Stimulated activated CD8-positive, alpha-beta memory T cell treated with anti-CD3 and anti-CD28 coated beads, Interleukin-15, amount 100 ng/mL, for 48 hours (primary cell): Measurements from ENCODE around the gene CD101.
"Not testable (repeated sequence)": the region's sequence is repeated elsewhere in the genome, so short reads cannot be mapped to it uniquely, and the experiment has no call there.

Experiments used
- DNase-seq, 2 donors: peaks; one replicate each; pipeline ENCODE4 v3.0.0-alpha.2; 2020; ENCODE audit warnings: low read depth in 2 of 2

Gene CD101, protein sequence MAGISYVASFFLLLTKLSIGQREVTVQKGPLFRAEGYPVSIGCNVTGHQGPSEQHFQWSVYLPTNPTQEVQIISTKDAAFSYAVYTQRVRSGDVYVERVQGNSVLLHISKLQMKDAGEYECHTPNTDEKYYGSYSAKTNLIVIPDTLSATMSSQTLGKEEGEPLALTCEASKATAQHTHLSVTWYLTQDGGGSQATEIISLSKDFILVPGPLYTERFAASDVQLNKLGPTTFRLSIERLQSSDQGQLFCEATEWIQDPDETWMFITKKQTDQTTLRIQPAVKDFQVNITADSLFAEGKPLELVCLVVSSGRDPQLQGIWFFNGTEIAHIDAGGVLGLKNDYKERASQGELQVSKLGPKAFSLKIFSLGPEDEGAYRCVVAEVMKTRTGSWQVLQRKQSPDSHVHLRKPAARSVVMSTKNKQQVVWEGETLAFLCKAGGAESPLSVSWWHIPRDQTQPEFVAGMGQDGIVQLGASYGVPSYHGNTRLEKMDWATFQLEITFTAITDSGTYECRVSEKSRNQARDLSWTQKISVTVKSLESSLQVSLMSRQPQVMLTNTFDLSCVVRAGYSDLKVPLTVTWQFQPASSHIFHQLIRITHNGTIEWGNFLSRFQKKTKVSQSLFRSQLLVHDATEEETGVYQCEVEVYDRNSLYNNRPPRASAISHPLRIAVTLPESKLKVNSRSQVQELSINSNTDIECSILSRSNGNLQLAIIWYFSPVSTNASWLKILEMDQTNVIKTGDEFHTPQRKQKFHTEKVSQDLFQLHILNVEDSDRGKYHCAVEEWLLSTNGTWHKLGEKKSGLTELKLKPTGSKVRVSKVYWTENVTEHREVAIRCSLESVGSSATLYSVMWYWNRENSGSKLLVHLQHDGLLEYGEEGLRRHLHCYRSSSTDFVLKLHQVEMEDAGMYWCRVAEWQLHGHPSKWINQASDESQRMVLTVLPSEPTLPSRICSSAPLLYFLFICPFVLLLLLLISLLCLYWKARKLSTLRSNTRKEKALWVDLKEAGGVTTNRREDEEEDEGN

DNA sequence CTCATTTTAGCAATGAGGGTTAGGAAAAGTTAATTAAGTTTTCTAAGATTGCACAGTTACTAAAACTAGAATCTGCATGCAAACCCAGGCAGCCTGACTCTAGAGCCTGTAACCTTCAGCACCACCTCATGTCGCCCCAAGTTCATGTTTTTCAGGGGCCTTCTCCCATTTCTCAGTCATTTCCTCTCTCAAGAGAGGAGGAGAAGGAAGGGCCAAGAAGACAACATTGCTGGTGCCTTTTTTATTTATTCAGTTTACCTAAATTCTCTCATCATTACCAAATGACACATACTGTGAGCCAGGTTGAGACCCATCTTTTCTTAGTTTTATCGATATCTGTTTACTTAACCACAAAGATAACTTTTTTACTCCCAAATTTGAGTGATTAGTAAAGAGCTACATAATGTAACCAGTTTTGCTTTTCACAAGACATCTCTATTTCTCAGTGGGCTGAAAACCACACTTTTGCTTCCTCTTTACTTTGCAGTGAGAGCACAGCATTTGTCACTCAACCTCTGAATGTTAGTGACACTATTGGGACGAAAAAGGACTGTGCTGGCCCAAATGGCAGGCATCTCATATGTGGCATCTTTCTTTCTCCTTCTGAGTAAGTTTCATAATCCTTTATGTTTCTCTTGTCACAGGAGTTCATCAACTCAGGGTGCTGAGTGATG, at the start of gene CD101:
TSS of gene CD101 (plus strand) at position 507 of the 674 bp plus-strand sequence. CDS start at position 565, 58 bp downstream.
- DNase-seq: peak in 1 of 2 donors; percentile 36

DNA sequence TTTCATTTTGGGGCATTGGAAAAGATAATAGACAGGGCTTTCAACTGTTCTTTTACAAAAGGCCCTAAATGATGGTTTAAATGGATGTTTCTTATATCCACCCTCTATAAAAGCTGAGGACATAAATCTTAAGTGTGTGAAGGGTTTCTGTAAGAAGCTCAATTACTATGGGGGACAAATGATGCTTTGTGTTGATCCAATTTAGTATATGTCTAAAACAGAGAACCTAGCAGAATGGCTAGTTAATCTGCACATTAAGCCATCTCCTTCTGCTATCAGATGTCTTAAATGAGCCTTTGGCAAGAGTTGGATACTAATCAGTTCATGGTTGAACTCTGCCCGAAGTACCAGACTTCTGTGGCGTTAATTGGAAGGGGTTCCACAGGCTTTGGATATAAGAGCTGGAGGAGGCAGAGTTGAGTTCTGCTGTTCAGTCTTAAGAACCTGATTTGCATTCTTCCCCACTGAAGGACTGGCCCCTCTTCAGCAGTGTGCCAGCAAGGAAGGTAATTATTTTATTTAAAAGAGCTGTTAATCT, 48.8 kb upstream of the CD101 start:
- no peak for DNase-seq

DNA sequence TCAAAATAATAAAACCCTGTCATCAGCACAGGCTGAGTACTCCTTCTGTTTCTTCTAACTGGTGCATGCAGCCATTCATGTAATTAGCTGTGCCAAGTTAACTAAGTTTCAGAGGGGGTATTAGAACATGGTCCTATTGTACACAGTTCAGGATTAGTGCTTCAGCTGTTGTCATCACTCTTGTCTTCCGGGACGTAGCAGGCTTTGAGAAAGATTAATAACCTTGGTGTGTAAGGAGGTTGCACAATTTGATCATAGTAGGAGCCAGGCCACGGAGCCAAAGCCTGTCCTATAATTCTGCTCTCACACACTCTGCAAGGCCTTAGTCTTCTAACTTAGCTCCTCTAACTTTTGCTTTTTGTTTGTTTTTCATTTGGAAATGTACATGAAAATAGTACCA, 47.1 kb upstream of the CD101 start:
- no peak for DNase-seq

DNA sequence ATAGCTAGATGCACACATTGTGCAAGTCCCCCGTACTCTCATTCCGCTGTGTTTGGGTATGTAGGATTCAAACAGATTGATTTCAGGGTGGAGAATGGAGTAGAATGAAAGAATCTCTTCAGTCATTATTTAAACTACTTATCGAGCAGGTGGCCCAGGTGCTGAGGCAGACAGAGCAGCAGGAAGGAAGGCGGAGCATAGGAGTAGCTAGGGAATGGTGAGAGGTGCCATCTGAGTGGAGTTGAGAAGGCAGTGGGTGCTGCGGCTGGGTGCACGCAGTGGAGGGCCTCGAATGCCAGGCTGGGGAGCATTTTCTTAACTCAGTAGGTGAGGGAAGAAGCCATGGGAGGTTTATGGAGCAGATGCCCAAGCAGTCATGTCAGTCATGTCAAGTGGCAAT, 45.2 kb upstream of the CD101 start:
- no peak for DNase-seq

DNA sequence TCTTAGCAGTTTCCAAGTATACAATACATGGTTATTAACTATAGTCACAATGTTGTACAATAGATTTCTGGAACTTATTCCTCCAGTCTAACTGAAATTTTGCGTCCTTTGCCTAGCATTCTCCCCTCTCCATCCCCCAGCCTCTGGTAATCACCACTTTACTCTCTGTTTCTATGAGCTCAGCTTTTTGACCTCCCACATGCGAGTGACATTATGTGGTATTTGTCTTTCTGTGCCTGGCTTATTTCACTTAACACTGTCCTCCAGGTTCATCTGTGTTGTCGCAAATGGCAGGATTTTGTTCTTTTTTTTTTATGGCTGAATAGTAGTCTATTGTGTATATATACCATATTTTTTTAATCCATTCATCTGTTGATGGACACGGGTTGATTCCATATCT, 43.9 kb upstream of the CD101 start:
- no peak for DNase-seq

DNA sequence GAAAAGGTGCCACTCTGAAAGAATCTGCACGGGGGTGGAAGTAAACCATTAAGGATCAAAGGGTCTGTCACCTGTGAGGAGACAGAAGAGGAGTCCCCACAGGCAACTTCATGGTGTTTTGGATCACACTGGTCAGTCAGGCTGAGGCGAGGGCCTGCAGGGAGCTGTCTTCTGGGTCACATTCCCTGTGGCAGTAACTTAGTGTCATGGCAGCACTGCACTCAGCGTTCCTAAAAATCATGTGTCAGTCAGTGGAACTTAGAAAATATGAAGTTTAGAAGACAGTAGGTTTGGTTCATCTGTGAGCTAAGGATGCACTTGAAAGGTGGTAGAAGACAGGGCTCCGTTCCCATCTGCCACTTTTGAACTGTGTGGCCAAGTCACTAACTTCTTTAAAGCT, 43.5 kb upstream of the CD101 start:
- no peak for DNase-seq

DNA sequence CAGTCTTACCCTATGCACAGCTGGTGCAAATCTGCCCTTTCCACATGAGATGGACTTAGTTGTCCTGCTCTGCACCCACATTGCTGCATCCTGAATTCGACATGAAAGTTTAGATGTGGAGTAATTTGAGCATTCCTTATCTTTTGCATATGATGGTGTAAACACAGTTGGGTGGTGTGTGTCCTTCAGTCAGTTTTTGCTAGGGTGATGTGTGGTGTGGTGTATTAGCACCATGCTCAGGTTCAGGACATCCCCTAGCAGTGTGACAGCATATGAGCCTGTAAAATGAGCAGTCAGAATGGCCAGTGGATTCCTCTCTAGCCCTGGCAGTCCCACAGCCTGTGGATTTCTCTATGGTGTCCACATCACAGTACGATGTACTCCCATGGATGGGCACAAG, 42.6 kb upstream of the CD101 start:
- DNase-seq: no peak

DNA sequence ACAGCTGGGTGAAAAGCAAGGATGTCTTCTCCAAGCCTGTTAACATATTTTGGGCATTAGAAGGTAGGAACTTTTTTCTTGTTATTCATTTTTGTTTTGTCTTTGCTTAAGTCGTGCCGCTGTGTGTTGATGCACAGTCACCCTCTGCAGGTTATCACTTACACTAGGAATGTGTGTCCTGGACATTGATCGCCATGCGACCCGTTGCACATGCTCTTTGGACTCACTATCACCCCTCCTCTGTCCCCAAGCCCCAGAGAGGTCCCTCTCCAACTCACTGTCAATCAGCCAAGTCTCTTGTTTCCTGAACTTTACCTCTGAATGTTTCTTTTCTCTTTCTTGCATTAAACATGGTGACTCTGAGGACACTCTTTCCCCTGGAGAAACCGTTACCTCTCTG, 40.0 kb upstream of the CD101 start:
- no peak for DNase-seq

DNA sequence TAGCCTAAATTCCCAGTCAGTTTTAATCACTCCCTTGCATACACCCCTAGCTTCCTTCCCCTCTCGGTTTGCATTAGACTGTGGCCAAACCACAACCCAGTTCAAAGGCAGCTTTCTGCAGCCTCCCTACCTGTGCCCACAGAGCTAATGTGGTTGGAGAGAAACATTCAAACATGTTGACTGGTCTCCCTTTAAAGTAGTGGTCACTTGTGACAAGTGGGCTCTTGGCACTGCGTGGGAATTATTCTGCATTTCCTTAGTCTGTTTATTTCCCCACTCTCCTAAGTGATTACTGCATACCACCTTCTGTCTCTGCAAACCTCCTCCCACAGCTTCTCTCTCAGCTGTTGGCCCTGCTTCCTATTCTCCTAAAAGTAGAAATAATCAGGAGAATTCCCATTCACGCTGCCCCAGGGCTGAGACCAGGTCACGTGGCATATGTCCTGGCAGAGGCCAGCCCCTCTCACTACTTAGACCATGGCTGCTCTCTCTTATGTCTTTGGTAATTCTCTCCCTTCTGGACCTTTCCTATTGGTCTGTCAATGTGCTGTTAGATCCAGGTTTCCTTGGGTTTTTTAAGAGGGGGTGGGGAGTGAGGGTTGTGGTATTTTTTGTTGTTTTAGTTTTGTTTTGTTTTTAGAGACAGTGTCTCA, 38.4 kb upstream of the CD101 start:
- DNase-seq: no peak

DNA sequence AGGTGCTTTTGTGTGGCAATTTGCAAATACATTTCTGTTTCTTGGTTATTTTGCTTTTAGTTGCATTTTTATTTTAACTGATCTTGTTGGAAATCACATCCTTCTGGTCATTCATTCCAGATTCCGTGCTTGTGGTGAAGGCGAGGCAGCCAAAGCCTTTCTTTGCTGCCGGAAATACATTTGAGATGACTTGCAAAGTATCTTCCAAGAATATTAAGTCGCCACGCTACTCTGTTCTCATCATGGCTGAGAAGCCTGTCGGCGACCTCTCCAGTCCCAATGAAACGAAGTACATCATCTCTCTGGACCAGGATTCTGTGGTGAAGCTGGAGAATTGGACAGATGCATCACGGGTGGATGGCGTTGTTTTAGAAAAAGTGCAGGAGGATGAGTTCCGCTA, 34.8 kb upstream of the CD101 start:
- no peak for DNase-seq

DNA sequence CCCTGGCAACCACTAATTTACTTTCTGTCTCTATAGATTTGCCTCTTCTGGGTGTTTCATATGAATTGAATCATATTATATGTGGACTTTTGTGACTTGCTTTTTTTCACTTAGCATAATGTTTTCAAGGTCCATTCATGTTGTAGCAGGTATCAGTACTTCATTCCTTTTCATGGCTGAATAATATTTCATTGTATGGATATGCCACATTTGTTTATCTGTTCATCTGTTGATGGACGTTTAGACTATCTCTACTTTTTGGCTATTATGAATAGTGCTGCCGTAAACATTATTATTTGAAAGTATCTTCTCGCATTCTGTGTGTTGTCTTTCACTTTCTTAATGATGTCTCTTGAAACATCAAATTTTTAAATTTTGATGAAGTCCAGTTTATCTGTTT, 32.8 kb upstream of the CD101 start:
- DNase-seq: no peak

DNA sequence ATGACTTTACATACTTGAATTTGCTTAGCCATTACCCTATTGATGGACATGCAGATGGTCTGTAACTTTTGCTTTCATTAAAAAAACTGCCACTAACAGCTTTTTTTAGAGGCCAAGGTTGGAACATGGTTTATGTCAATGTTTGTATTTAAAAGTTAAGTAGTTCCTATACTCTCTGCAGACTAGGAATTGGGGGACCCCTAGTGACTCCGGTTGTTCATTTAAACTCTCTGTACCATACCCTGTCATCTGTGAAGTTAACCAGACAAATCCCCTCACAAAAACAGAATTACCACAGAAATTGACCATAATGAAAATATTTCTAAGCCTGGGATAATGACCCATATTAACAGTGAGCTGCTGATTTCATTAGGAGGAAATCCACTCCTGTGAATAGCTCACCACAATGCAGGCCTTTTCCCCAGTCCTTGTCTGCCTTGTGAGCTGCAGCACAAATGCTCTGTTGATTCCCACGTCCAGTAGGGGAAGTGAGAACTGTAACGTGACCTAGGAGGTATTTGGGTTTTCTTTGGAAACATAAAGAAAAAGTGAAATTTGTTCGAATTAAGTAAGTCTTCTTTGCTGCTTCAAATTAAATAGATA, 30.2 kb upstream of the CD101 start:
- DNase-seq: no peak

DNA sequence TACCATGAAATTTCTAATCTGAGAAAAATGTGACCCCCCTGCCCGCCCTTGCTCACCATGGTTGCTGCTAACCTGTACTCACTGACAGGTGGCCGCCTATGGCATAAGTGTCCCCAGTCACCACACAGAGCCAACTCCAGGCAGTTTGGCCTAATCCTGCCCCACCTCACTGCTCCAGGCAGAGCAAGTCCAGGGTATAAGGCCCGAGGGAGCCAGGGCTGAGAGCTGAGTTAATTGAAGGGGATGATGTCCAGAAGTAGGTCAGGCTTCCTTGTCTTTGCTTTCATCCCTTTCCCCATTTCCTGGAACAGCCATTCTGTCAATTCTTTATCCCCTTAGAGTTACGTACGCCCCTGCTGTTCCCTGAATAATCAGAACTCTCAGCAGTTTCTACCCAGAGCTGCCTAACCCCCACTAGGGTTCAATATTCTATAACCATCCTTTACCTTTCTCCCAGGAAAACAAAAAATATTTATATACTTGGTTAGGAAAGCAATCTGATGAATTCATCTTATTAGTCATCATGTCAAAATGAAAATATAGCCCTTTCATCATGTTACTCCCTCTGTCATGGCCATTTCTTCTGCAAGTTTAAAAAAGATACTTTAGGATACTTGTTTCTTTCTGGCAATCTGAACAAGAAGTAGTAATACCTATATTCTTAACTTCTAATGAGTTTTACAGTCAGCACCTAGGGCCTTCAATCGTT, 29.4 kb upstream of the CD101 start:
- DNase-seq: no peak

DNA sequence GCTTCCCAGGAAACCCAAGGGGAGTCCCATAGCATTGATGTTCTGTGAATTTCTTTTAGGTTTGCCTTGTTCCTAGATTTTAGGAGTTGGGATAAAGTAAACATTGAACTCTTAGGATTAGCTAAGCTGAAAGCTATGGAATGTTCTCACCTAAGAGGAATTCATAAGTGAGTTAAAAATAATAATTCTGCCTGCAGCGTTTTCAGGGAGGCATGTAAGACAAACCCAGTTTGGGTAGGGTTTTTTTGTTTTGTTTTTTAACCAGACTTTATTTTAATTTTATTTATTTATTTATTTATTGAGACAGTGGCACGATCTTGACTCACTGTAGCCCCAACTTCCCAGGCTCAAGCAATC, 28.9 kb upstream of the CD101 start:
- no peak for DNase-seq

DNA sequence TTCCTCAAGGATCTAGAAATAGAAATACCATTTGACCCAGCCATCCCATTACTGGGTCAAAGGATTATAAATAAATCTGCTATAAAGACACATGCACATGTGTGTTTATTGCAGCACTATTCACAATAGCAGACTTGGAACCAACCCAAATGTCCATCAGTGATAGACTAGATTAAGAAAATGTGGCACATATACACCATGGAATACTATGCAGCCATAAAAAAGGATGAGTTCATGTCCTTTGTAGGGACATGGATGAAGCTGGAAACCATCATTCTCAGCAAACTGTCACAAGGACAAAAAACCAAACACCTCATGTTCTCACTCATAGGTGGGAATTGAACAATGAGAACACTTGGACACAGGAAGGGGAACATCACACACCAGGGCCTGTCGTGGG, 21.3 kb upstream of the CD101 start:
- DNase-seq: not testable (repeated sequence)

DNA sequence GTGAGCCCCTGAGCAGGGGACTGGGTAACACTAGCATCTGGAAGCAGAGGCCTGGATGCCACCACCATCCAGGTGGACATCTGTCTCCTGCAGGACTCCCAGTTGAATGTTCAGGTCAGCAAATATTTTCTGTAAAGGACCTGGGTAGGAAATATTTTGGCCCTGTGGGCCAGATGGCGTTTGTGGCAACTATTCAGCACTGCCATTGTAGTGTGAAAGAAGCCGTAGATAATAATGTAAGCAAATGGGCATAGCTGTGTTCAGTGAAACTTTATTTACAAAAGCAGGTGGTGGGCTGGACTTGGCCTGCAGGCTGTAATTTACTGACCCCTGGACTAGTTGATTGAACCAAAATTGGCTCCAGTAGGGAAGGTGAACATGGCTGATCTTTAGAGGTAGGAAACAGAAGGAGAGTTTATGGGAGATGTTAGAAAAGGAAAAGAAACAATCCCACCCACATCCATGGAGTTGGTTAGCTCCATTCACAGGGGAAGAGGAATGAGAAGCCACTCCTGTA, 20.0 kb upstream of the CD101 start:
- no peak for DNase-seq

DNA sequence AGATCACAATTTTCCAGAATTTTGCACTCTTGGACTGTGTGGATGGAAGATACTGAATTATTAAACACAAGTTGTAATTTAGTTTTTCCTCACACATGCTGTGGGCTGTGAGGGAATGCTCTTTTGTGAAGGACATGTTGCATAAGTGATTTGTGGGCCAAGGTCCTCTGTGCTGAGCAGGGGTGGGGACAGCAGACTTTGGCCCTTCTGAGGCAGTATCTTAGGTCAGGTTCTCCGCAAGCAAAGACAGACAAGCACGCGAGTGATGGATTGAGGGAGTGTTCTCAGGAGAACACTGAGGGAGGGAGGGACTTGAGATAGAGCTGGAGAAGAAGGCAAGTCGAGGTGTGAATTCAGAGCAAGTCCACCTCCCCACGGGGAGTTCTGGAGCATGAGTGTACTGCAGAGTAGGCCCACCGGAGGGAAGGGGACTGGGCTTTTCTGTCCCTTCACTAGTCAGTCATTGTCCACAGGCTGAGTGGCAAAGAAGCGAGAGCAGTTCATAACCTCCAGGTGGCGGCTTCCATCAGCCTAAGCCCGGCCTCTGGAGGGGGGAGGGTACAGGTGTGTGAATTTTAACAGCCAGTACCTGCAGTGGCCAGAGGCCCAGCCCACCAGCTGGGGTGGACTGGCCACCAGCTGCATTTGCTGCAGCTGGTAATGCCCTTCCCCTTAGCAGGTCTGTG, 19.1 kb upstream of the CD101 start:
- DNase-seq: no peak

DNA sequence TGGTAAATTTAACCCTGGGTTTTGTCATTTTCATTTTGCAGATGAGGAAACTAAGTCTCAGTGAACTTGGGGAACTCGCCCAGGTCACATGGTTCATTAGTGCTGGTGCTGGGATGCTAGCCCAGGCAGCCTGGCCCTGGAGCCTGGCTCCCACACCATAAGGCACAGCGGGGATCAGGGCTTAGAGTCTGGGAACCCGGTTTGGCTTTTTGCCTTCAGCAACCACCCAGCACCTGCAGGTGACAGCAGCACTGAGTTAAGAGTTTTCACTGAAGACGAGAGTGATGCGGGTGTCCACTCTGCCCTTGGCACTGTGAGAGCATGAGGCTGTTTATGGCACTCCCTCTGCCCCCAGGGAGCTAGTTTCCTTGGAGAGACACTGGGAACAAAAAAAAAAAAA, 18.4 kb upstream of the CD101 start:
- no peak for DNase-seq

DNA sequence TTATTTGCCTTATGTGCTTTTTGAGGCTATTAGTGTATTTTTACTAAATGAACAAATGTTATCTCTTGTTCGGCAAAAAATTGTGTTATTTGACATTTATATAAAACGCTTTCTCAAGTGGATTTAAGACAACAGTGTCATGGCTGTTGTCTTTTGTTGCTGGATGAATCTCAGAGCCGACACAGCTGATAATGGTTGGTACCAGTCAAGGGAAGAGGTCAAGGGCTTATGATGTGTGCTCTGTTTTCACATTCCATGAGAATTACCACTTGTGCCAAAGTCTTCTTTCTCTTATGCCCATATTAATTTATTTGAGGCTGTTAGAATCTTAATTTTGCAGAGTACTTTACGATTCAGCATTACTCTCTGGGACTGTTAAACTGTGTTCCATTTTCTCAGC, 17.9 kb upstream of the CD101 start:
- no peak for DNase-seq
